Activated CD4-positive, alpha-beta T cell treated with anti-CD3 and anti-CD28 coated beads, Interleukin-2, amount 10 ng/mL, durations not matched to agents 7 days and 5 days (primary cell): ENCODE measurements around the gene SRP68. TPM values are rescaled to one million over a fixed set of nuclear protein-coding genes. Genes with fewer than 3 reads are reported as not detected.

Experiments
- CTCF ChIA-PET: fragments of 350-600 bp; sonication (Branson Sonifier 250); formaldehyde crosslinking; loops from one replicate; lab custom pipeline; 2021; ENCODE audit warnings: antibody characterized with exemption; lab: Charles Lee
- POLR2A ChIA-PET: fragments of 350-600 bp; sonication (Branson Sonifier 250); formaldehyde crosslinking; loops from one replicate; lab custom pipeline; 2021; ENCODE audit warnings: antibody characterized with exemption; lab: Charles Lee
- DNase-seq: peaks from one replicate; pipeline ENCODE4 v3.0.0-alpha.2; 2020
- H3K27ac Mint-ChIP-seq: one replicate; pipeline ENCODE4 v1.8.0; 2021; ENCODE audit warnings: mild to moderate bottlenecking, moderate library complexity, mixed read lengths
- H3K27me3 Mint-ChIP-seq: one replicate; pipeline ENCODE4 v1.8.0; 2021; ENCODE audit warnings: mixed read lengths
- H3K36me3 Mint-ChIP-seq: one replicate; pipeline ENCODE4 v1.8.0; 2021; ENCODE audit warnings: low read depth, mixed read lengths
- H3K4me1 Mint-ChIP-seq: one replicate; pipeline ENCODE4 v1.8.0; 2021; ENCODE audit warnings: mixed read lengths
- H3K4me3 Mint-ChIP-seq: one replicate; pipeline ENCODE4 v1.8.0; 2021; ENCODE audit warnings: mild to moderate bottlenecking, moderate library complexity, mixed read lengths
- H3K9me3 Mint-ChIP-seq: one replicate; pipeline ENCODE4 v1.8.0; 2021; ENCODE audit warnings: mixed read lengths
- total RNA-seq, 2 experiments: library from RNA; stranded (reverse); gene quantifications; one replicate each; pipeline ENCODE4 v1.2.3, GENCODE V29; 2021

The SRP68 gene
- total RNA-seq, 2 experiments from 2014 or later = 91.3 to 96.0 TPM

- Mint-ChIP-seq H3K36me3 (peaks cover 27% of the 10 kb centered on the region), H3K4me3 (no peak overlapping the region), H3K4me1 (no peaks in the 10 kb centered on the region), H3K9me3 (no peaks in the 10 kb centered on the region), H3K27ac (no peak overlapping the region), H3K27me3 (no peaks in the 10 kb centered on the region)
- DNase-seq = no peak
- CTCF ChIA-PET = interaction anchor here (0.5 to 3.6 kb wide), 3 partner anchors 9 to 185 kb away, joined by 3 to 9 read pairs (median 4); partner anchors contain the start of gene ZACN
- POLR2A ChIA-PET = interaction anchor here (0.5 kb wide), 1 partner anchor 347 kb away, joined by 3 read pairs; no protein-coding TSS in a partner anchor
Observed at GRCh38 chr17:76088041-76088867, 15.9 kb upstream of the SRP68 start.

GRCh38 chr17:76087531-76087930 lies 15.2 kb upstream of the SRP68 start:
- H3K36me3 Mint-ChIP-seq = peaks cover 27% of the 10 kb centered on the region
- DNase-seq = no peak
- H3K4me1 Mint-ChIP-seq = no peaks in the 10 kb centered on the region
- no peaks in the 10 kb centered on the region for H3K9me3 Mint-ChIP-seq
- no peak overlapping the region for H3K27ac Mint-ChIP-seq
- no peaks in the 10 kb centered on the region for H3K27me3 Mint-ChIP-seq
- POLR2A ChIA-PET = no interaction called here
- no peak overlapping the region for H3K4me3 Mint-ChIP-seq
- CTCF ChIA-PET = interaction anchor here (3.6 kb wide), 1 partner anchor 8 kb away, joined by 9 read pairs; the partner anchor contains the start of gene ZACN

- H3K4me3 Mint-ChIP-seq = no peak overlapping the region
- POLR2A ChIA-PET = interaction anchor here (0.5 to 0.6 kb wide), 2 partner anchors 45 to 209 kb away, joined by 3 read pairs; no protein-coding TSS in a partner anchor
- H3K4me1 Mint-ChIP-seq = no peaks in the 10 kb centered on the region
- no peak for DNase-seq
- CTCF ChIA-PET = interaction anchor here (0.7 to 1.3 kb wide), 2 partner anchors 9 to 35 kb away, joined by 3 read pairs; no protein-coding TSS in a partner anchor
- peaks cover 22% of the 10 kb centered on the region for H3K36me3 Mint-ChIP-seq
- no peak overlapping the region for H3K27ac Mint-ChIP-seq
- no peaks in the 10 kb centered on the region for H3K9me3 Mint-ChIP-seq
- no peaks in the 10 kb centered on the region for H3K27me3 Mint-ChIP-seq
Observed at GRCh38 chr17:76086384-76086783, 14.1 kb upstream of the SRP68 start.

GRCh38 chr17:76085731-76086366 lies 13.5 kb upstream of the SRP68 start:
- H3K27me3 Mint-ChIP-seq = no peaks in the 10 kb centered on the region
- POLR2A ChIA-PET = interaction anchor here (0.5 to 0.6 kb wide), 2 partner anchors 39 to 210 kb away, joined by 3 read pairs; no protein-coding TSS in a partner anchor

GRCh38 chr17:76085066-76085730 lies 12.9 kb upstream of the SRP68 start:
- Mint-ChIP-seq H3K27ac (no peak overlapping the region), H3K36me3 (peaks cover 22% of the 10 kb centered on the region), H3K9me3 (no peaks in the 10 kb centered on the region), H3K27me3 (no peaks in the 10 kb centered on the region), H3K4me3 (no peak overlapping the region), H3K4me1 (no peaks in the 10 kb centered on the region)
- DNase-seq = no peak
- ChIA-PET POLR2A (interaction anchor here (0.6 kb wide), 1 partner anchor 39 kb away, joined by 3 read pairs; no protein-coding TSS in a partner anchor), CTCF (interaction anchor here (0.8 kb wide), 1 partner anchor 26 kb away, joined by 3 read pairs; no protein-coding TSS in a partner anchor)

More at GRCh38 chr17:76085731-76086366, 13.5 kb upstream of the SRP68 start:
- H3K4me1 Mint-ChIP-seq = no peaks in the 10 kb centered on the region
- DNase-seq = no peak
- CTCF ChIA-PET = interaction anchor here (0.8 to 1.3 kb wide), 2 partner anchors 8 to 27 kb away, joined by 3 read pairs; no protein-coding TSS in a partner anchor
- no peak overlapping the region for H3K27ac Mint-ChIP-seq
- H3K36me3 Mint-ChIP-seq = peaks cover 22% of the 10 kb centered on the region
- H3K9me3 Mint-ChIP-seq = no peaks in the 10 kb centered on the region
- no peak overlapping the region for H3K4me3 Mint-ChIP-seq

- H3K36me3 Mint-ChIP-seq = peaks cover 14% of the 10 kb centered on the region
- CTCF ChIA-PET = interaction anchor here (0.8 to 1.3 kb wide), 2 partner anchors 12 to 20 kb away, joined by 4 to 5 read pairs; partner anchors contain the start of gene SRP68
- H3K4me1 Mint-ChIP-seq = no peaks in the 10 kb centered on the region
- POLR2A ChIA-PET = no interaction called here
- no peak overlapping the region for H3K4me3 Mint-ChIP-seq
- no peak overlapping the region for H3K27ac Mint-ChIP-seq
- no peaks in the 10 kb centered on the region for H3K9me3 Mint-ChIP-seq
- peaks cover 9% of the 10 kb centered on the region for H3K27me3 Mint-ChIP-seq
- DNase-seq = no peak
Observed at GRCh38 chr17:76083536-76084182, 11.3 kb upstream of the SRP68 start.

GRCh38 chr17:76082326-76083251 lies 10.3 kb upstream of the SRP68 start:
- H3K27me3 Mint-ChIP-seq = peaks cover 16% of the 10 kb centered on the region
- no peak overlapping the region for H3K4me3 Mint-ChIP-seq
- H3K4me1 Mint-ChIP-seq = peaks cover 2% of the 10 kb centered on the region
- DNase-seq = no peak
- ChIA-PET CTCF (interaction anchor here (0.8 to 1.0 kb wide), 2 partner anchors 19 to 197 kb away, joined by 4 read pairs; no protein-coding TSS in a partner anchor), POLR2A (no interaction called here)
- peaks cover 11% of the 10 kb centered on the region for H3K36me3 Mint-ChIP-seq
- no peak overlapping the region for H3K27ac Mint-ChIP-seq
- no peaks in the 10 kb centered on the region for H3K9me3 Mint-ChIP-seq

GRCh38 chr17:76081295-76082210 lies 9.2 kb upstream of the SRP68 start:
- Mint-ChIP-seq H3K4me3 (no peak overlapping the region), H3K36me3 (peaks cover 9% of the 10 kb centered on the region), H3K27ac (no peak overlapping the region), H3K9me3 (no peaks in the 10 kb centered on the region), H3K4me1 (peaks cover 9% of the 10 kb centered on the region), H3K27me3 (peaks cover 27% of the 10 kb centered on the region)
- DNase-seq = no peak
- POLR2A ChIA-PET = no interaction called here
- CTCF ChIA-PET = interaction anchor here (0.6 to 1.0 kb wide), 2 partner anchors 31 to 199 kb away, joined by 3 to 4 read pairs; no protein-coding TSS in a partner anchor

GRCh38 chr17:76080768-76081287 lies 8.5 kb upstream of the SRP68 start:
- Mint-ChIP-seq H3K27me3 (peaks cover 34% of the 10 kb centered on the region), H3K27ac (no peak overlapping the region), H3K9me3 (no peaks in the 10 kb centered on the region), H3K4me3 (no peak overlapping the region), H3K4me1 (peaks cover 15% of the 10 kb centered on the region), H3K36me3 (peaks cover 9% of the 10 kb centered on the region)
- POLR2A ChIA-PET = no interaction called here
- CTCF ChIA-PET = interaction anchor here (2.1 kb wide), 1 partner anchor 8 kb away, joined by 9 read pairs; no protein-coding TSS in a partner anchor
- no peak for DNase-seq
